Measurements from ENCODE around the gene WNT5A.

GRCh38 chr3:55534876-55535275, 47.8 kb upstream of the WNT5A start:
- TF ChIP-seq CTCF (IDR thresholded peaks at IDR 0.05; ENCODE audit: extremely low read depth in 1 of 2, insufficient read depth in 1 of 2, low read depth in 1 of 2, low read length in 2 of 2) (no peak), EZH2 (IDR thresholded peaks at IDR 0.05; ENCODE audit: borderline replicate concordance, low read depth, low read length, severe bottlenecking) (no peak), POLR2A (IDR thresholded peaks at IDR 0.05; ENCODE audit: low read depth, low read length) (no peak)

All from endothelial cell of umbilical vein (primary cell).